ENCODE results near the gene MRTFA.

MRTFA gene

GRCh38 chr22:40417881-40418280 is 218.6 kb downstream of the MRTFA start:
- POLR2A ChIA-PET (ENCODE audit: low non-redundant PET): no interaction called here
- no peak for TF ChIP-seq CTCF (conservative IDR thresholded peaks at IDR 0.05; ENCODE audit: low read depth)
- no peak for DNase-seq (ENCODE audit: low spot score)
- peak overlapping the region; percentile 56; the same call in 1 of the 2 replicates for H3K27ac ChIP-seq
- CTCF ChIA-PET: no interaction called here

GRCh38 chr22:40417041-40417440 is 219.5 kb downstream of the MRTFA start:
- H3K27ac ChIP-seq: peak overlapping the region; percentile 56; the same call in 1 of the 2 replicates

GRCh38 chr22:40416636-40417035 is 219.9 kb downstream of the MRTFA start:
- no peak for DNase-seq (ENCODE audit: low spot score)
- POLR2A ChIA-PET (ENCODE audit: low non-redundant PET): no interaction called here
- no peak for TF ChIP-seq CTCF (conservative IDR thresholded peaks at IDR 0.05; ENCODE audit: low read depth)
- peak overlapping the region; percentile 56 for H3K27ac ChIP-seq
- CTCF ChIA-PET: no interaction called here

More at GRCh38 chr22:40417041-40417440, 219.5 kb downstream of the MRTFA start:
- no peak for TF ChIP-seq CTCF (conservative IDR thresholded peaks at IDR 0.05; ENCODE audit: low read depth)
- ChIA-PET POLR2A (ENCODE audit: low non-redundant PET) (no interaction called here), CTCF (no interaction called here)
- no peak for DNase-seq (ENCODE audit: low spot score)

- no peak for TF ChIP-seq CTCF (conservative IDR thresholded peaks at IDR 0.05; ENCODE audit: low read depth)
- DNase-seq (ENCODE audit: low spot score): no peak
- peak overlapping the region; percentile 56 for H3K27ac ChIP-seq
- POLR2A ChIA-PET (ENCODE audit: low non-redundant PET): no interaction called here
- CTCF ChIA-PET: no interaction called here
These were observed 220.3 kb downstream of the MRTFA start for GRCh38 chr22:40416267-40416570.

- ChIA-PET POLR2A (ENCODE audit: low non-redundant PET) (interaction anchor here (0.6 kb wide), 1 partner anchor 8 kb away, joined by 3 read pairs; no protein-coding TSS in a partner anchor), CTCF (no interaction called here)
- peak overlapping the region; percentile 56 for H3K27ac ChIP-seq
- DNase-seq (ENCODE audit: low spot score): no peak
- no peak for TF ChIP-seq CTCF (conservative IDR thresholded peaks at IDR 0.05; ENCODE audit: low read depth)
These were observed 220.8 kb downstream of the MRTFA start for GRCh38 chr22:40415531-40416266.

- no peak for DNase-seq (ENCODE audit: low spot score)
- CTCF ChIA-PET: no interaction called here
- H3K27ac ChIP-seq: peak overlapping the region; percentile 56
- POLR2A ChIA-PET (ENCODE audit: low non-redundant PET): interaction anchor here (0.6 kb wide), 1 partner anchor 7 kb away, joined by 3 read pairs; no protein-coding TSS in a partner anchor
- no peak for TF ChIP-seq CTCF (conservative IDR thresholded peaks at IDR 0.05; ENCODE audit: low read depth)
These were observed 221.5 kb downstream of the MRTFA start for GRCh38 chr22:40414838-40415505.
